Lower leg skin (tissue), 3 donors: ENCODE results near the gene CCDC102A.

ENCODE experiments used
- POLR2A ChIP-seq, 2 donors: fragments of 450-650 bp; IDR thresholded peaks; one replicate each; pipeline ENCODE4 v1.6.1; 2016 to 2017; ENCODE audit warnings: antibody characterized with exemption in 2 of 2, mild to moderate bottlenecking in 1 of 2, moderate library complexity in 1 of 2
- TF ChIP-seq, protein P1 (sequence below), 3 donors: fragments of 450-650 bp; IDR thresholded peaks; one replicate each; pipeline ENCODE4 v1.5.1; 2016; ENCODE audit warnings: antibody characterized with exemption in 3 of 3, mild to moderate bottlenecking in 3 of 3, moderate library complexity in 2 of 3

DNA sequence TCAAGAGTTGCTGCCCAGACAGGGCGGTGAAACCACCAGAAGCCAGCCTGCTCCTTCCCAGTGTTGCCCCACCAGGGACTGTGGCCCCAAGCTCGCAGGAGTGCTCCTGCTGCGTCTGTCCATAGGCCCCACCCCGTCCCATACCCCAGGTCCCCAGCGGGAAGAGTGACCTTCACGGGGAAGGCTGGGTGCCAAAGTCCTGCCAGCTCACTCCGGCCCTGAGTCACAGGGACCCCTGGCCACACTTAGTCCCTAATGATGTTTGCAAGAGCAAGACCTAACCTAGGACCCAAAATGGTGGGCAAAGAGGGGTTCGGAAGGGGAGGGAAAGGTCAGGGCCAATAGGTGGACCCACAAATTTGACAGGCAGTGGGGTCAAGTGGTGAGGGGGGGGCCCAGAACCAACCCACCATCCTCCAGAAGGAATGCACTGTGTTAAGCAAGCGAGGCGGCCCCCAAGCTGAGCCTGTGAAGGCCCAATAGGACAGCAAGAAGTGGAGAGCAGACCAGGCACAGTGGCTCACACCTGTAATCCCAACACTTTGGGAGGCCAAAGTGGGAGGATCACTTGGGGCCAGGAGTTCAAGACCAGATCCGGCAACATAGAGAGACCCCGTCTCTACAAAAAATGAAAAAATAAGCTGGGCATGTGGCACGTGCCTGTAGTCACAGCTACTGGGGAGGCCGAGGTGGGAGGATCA, 53.4 kb downstream of the CCDC102A start:
- TF ChIP-seq, protein P1, sequence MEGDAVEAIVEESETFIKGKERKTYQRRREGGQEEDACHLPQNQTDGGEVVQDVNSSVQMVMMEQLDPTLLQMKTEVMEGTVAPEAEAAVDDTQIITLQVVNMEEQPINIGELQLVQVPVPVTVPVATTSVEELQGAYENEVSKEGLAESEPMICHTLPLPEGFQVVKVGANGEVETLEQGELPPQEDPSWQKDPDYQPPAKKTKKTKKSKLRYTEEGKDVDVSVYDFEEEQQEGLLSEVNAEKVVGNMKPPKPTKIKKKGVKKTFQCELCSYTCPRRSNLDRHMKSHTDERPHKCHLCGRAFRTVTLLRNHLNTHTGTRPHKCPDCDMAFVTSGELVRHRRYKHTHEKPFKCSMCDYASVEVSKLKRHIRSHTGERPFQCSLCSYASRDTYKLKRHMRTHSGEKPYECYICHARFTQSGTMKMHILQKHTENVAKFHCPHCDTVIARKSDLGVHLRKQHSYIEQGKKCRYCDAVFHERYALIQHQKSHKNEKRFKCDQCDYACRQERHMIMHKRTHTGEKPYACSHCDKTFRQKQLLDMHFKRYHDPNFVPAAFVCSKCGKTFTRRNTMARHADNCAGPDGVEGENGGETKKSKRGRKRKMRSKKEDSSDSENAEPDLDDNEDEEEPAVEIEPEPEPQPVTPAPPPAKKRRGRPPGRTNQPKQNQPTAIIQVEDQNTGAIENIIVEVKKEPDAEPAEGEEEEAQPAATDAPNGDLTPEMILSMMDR (IDR thresholded peaks at IDR 0.05): no peak
- TF ChIP-seq POLR2A (IDR thresholded peaks at IDR 0.05): no peak
